Uterus (tissue), 2 donors: ENCODE measurements around the gene SLC48A1.

Source experiments
- POLR2A ChIP-seq, 2 donors: fragments of 450-650 bp; IDR thresholded peaks; one replicate each; pipeline ENCODE4 v1.6.1; 2016; ENCODE audit warnings: antibody characterized with exemption in 2 of 2, mild to moderate bottlenecking in 1 of 2, moderate library complexity in 1 of 2
- TF ChIP-seq, protein P1 (sequence below), 4 experiments: fragments of 200-600 bp in 2 of 4; fragments of 450-650 bp in 2 of 4; sonication (generic) in 2 of 4; IDR thresholded peaks; one replicate each; pipeline ENCODE4 v1.5.1; 2016 to 2019; ENCODE audit warnings: antibody characterized with exemption in 4 of 4, mild to moderate bottlenecking in 2 of 4, moderate library complexity in 1 of 4

GRCh38 chr12:47757840-47758583, 15.0 kb upstream of the SLC48A1 start:
- TF ChIP-seq, protein P1, sequence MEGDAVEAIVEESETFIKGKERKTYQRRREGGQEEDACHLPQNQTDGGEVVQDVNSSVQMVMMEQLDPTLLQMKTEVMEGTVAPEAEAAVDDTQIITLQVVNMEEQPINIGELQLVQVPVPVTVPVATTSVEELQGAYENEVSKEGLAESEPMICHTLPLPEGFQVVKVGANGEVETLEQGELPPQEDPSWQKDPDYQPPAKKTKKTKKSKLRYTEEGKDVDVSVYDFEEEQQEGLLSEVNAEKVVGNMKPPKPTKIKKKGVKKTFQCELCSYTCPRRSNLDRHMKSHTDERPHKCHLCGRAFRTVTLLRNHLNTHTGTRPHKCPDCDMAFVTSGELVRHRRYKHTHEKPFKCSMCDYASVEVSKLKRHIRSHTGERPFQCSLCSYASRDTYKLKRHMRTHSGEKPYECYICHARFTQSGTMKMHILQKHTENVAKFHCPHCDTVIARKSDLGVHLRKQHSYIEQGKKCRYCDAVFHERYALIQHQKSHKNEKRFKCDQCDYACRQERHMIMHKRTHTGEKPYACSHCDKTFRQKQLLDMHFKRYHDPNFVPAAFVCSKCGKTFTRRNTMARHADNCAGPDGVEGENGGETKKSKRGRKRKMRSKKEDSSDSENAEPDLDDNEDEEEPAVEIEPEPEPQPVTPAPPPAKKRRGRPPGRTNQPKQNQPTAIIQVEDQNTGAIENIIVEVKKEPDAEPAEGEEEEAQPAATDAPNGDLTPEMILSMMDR (IDR thresholded peaks at IDR 0.05), result no peak
- TF ChIP-seq POLR2A (IDR thresholded peaks at IDR 0.05), result no peak
